ENCODE data around the gene BMPR1B. TPM values are rescaled to one million over a fixed set of nuclear protein-coding genes. Genes with fewer than 3 reads are reported as not detected.

Gene BMPR1B
- total RNA-seq, 1 experiment from 2014 or later = 0.35 TPM

GRCh38 chr4:95141361-95141760, 383.6 kb downstream of the BMPR1B start:
- H3K9me3 ChIP-seq (ENCODE audit: control insufficient read depth, low read depth, low read length) = peaks cover 9% of the 10 kb centered on the region
- no peaks in the 10 kb centered on the region for H3K79me2 ChIP-seq (ENCODE audit: insufficient read depth, low read length)
- Mint-ChIP-seq H3K4me1 (peaks cover 1 to 5% of the 10 kb centered on the region in 2 experiments), H3K27me3 (ENCODE audit: low read depth) (peaks cover 4% of the 10 kb centered on the region), H3K9me3 (peaks cover 26 to 32% of the 10 kb centered on the region in 2 experiments), H3K27ac (no peak overlapping the region), H3K4me3 (no peak overlapping the region), H3K36me3 (ENCODE audit: insufficient read depth in 1 of 3, low read depth in 3 of 3) (peaks cover 8 to 23% (median 12%) of the 10 kb centered on the region in 3 experiments)
- no peaks in the 10 kb centered on the region for H3K23me2 ChIP-seq (ENCODE audit: insufficient read length, low read depth, low read length, poor library complexity, severe bottlenecking)
- WGBS (ENCODE audit: extremely low coverage, insufficient read length, low lambda C conversion rate) = no CpG with 5 or more reads among the region's 5 CpGs
- no peak overlapping the region for H3K27ac ChIP-seq (ENCODE audit: insufficient read length, low read depth, low read length)
- H3T11ph ChIP-seq (ENCODE audit: low read length) = no peak overlapping the region
- H2AK5ac ChIP-seq (ENCODE audit: insufficient read length, low read length) = no peak overlapping the region
- no peaks in the 10 kb centered on the region for H3K4me1 ChIP-seq (ENCODE audit: insufficient read depth, low read length)
- no peak overlapping the region for H2AFZ ChIP-seq (ENCODE audit: low read length)
- no peak overlapping the region for H3K18ac ChIP-seq (ENCODE audit: insufficient read length, low read depth, low read length)
- no peak overlapping the region for H2BK5ac ChIP-seq (ENCODE audit: insufficient read length, low read length)
- H4K8ac ChIP-seq (replicated peaks; ENCODE audit: insufficient read length, low read depth, low read length) = no peak overlapping the region
- H3K9ac ChIP-seq (ENCODE audit: extremely low read depth, insufficient read length, low read length) = no peak overlapping the region
- H2BK15ac ChIP-seq (ENCODE audit: low read depth, low read length) = no peak overlapping the region
- H3K27me3 ChIP-seq (ENCODE audit: insufficient read depth, low read length) = no peaks in the 10 kb centered on the region; the same call in 1 of the 2 replicates
- no peak overlapping the region for H3K4me2 ChIP-seq (ENCODE audit: insufficient read depth, insufficient read length, low read length)
- no peak overlapping the region for H2BK12ac ChIP-seq (ENCODE audit: insufficient read length, low read depth, low read length)
- no peak overlapping the region for H3K56ac ChIP-seq (ENCODE audit: insufficient read length, low read depth, low read length)
- no peak overlapping the region for H4K91ac ChIP-seq (ENCODE audit: insufficient read length, low read depth, low read length)
- H3K23ac ChIP-seq (ENCODE audit: insufficient read length, low read depth, low read length) = no peak overlapping the region
- no peak overlapping the region for H3K4ac ChIP-seq (ENCODE audit: low read depth, low read length)
- no peak for TF ChIP-seq CTCF (conservative IDR thresholded peaks at IDR 0.05)
- H4K20me1 ChIP-seq (ENCODE audit: control insufficient read depth, insufficient read depth, insufficient read length) = no peaks in the 10 kb centered on the region
- no peak overlapping the region for H2BK20ac ChIP-seq (ENCODE audit: low read depth, low read length, poor library complexity, severe bottlenecking)
- no peak overlapping the region for H4K5ac ChIP-seq (ENCODE audit: insufficient read length, low read depth, low read length)
- H3K79me1 ChIP-seq (ENCODE audit: insufficient read depth, low read depth, low read length, poor library complexity, severe bottlenecking) = no peaks in the 10 kb centered on the region
- DNase-seq = no peak
- H2BK120ac ChIP-seq (ENCODE audit: low read depth, low read length, poor library complexity, severe bottlenecking) = no peak overlapping the region
- H3K14ac ChIP-seq (ENCODE audit: insufficient read depth, low read length) = no peak overlapping the region

All from H9 (cell line).